Body of pancreas (tissue), 4 donors: ENCODE measurements around the gene MRPL22.

Experiments used
- CTCF ChIP-seq, 7 experiments: fragments of 450-650 bp in 4 of 7; fragments of 200-600 bp in 3 of 7; sonication (generic) in 3 of 7; IDR thresholded peaks; one replicate each; pipeline ENCODE4 v1.5.1; 2016 to 2019; ENCODE audit warnings: antibody characterized with exemption in 7 of 7
- POLR2A ChIP-seq, 3 donors: fragments of 450-650 bp; IDR thresholded peaks; one replicate each; pipeline ENCODE4 v1.6.1; 2016; ENCODE audit warnings: antibody characterized with exemption in 3 of 3, mild to moderate bottlenecking in 2 of 3

GRCh38 chr5:154947778-154948177, 6.9 kb downstream of the MRPL22 start:
- no peak for TF ChIP-seq CTCF (IDR thresholded peaks at IDR 0.05)
- no peak for TF ChIP-seq POLR2A (IDR thresholded peaks at IDR 0.05)
